Mucosa of rectum (tissue), 2 donors: Measurements from ENCODE around the gene SEPTIN7.

Source experiments
- H3K27ac ChIP-seq, 2 donors: one replicate each; pipeline ENCODE4 v1.7.0; 2013; ENCODE audit warnings: inconsistent platforms in 2 of 2, low read depth in 2 of 2, low read length in 2 of 2
- H3K27me3 ChIP-seq, 2 donors: one replicate each; pipeline ENCODE4 v1.7.0; 2013; ENCODE audit warnings: low read length in 2 of 2; ENCODE audit not compliant: control insufficient read depth in 2 of 2, insufficient read depth in 2 of 2
- H3K36me3 ChIP-seq, 2 donors: one replicate each; pipeline ENCODE4 v1.7.0; 2013; ENCODE audit warnings: low read length in 2 of 2; ENCODE audit not compliant: control insufficient read depth in 2 of 2, insufficient read depth in 2 of 2
- H3K4me1 ChIP-seq, 2 donors: one replicate each; pipeline ENCODE4 v1.7.0; 2013; ENCODE audit warnings: low read length in 2 of 2, mild to moderate bottlenecking in 1 of 2; ENCODE audit not compliant: control insufficient read depth in 2 of 2, insufficient read depth in 2 of 2
- H3K4me3 ChIP-seq, 2 donors: one replicate each; pipeline ENCODE4 v1.7.0; 2013; ENCODE audit warnings: low read length in 2 of 2
- H3K9ac ChIP-seq, 2 donors: one replicate each; pipeline ENCODE4 v1.7.0; 2013; ENCODE audit warnings: low read length in 2 of 2, low read depth in 1 of 2, mild to moderate bottlenecking in 1 of 2
- H3K9me3 ChIP-seq, 2 donors: one replicate each; pipeline ENCODE4 v1.7.0; 2013; ENCODE audit warnings: low read length in 2 of 2; ENCODE audit not compliant: control insufficient read depth in 2 of 2
- donor health status: healthy.
- donor health status: Normal muscosa, but diverticular disease.

The SEPTIN7 gene

GRCh38 chr7:35761871-35762677 lies 38.8 kb upstream of the SEPTIN7 start:
- no peak overlapping the region for H3K4me3 ChIP-seq
- no peaks in the 10 kb centered on the region for H3K36me3 ChIP-seq
- peaks cover 0 to 2% of the 10 kb centered on the region in 2 donors for H3K4me1 ChIP-seq
- no peak overlapping the region for H3K27ac ChIP-seq
- H3K9ac ChIP-seq, result no peak overlapping the region
- H3K27me3 ChIP-seq, result no peaks in the 10 kb centered on the region
- H3K9me3 ChIP-seq, result no peaks in the 10 kb centered on the region

- H3K9ac ChIP-seq, result no peak overlapping the region
Measured at GRCh38 chr7:35762781-35763180, 38.1 kb upstream of the SEPTIN7 start.

GRCh38 chr7:35768346-35768745 lies 32.5 kb upstream of the SEPTIN7 start:
- Histone ChIP-seq H3K4me3 (no peak overlapping the region), H3K4me1 (no peaks in the 10 kb centered on the region), H3K36me3 (no peaks in the 10 kb centered on the region)

More at GRCh38 chr7:35762781-35763180, 38.1 kb upstream of the SEPTIN7 start:
- peaks cover 0 to 2% of the 10 kb centered on the region in 2 donors for H3K4me1 ChIP-seq
- no peaks in the 10 kb centered on the region for H3K36me3 ChIP-seq
- H3K27me3 ChIP-seq, result no peaks in the 10 kb centered on the region
- no peak overlapping the region for H3K27ac ChIP-seq
- H3K9me3 ChIP-seq, result no peaks in the 10 kb centered on the region
- no peak overlapping the region for H3K4me3 ChIP-seq

GRCh38 chr7:35771776-35772175 lies 29.1 kb upstream of the SEPTIN7 start:
- Histone ChIP-seq H3K4me1 (no peaks in the 10 kb centered on the region), H3K36me3 (no peaks in the 10 kb centered on the region), H3K9me3 (no peaks in the 10 kb centered on the region), H3K27ac (no peak overlapping the region), H3K27me3 (no peaks in the 10 kb centered on the region), H3K4me3 (no peak overlapping the region), H3K9ac (no peak overlapping the region)

More at GRCh38 chr7:35768346-35768745, 32.5 kb upstream of the SEPTIN7 start:
- H3K9ac ChIP-seq, result no peak overlapping the region
- H3K9me3 ChIP-seq, result no peaks in the 10 kb centered on the region
- H3K27ac ChIP-seq, result no peak overlapping the region
- no peaks in the 10 kb centered on the region for H3K27me3 ChIP-seq

GRCh38 chr7:35773994-35774393 lies 26.9 kb upstream of the SEPTIN7 start:
- Histone ChIP-seq H3K27me3 (no peaks in the 10 kb centered on the region), H3K9ac (no peak overlapping the region), H3K4me1 (no peaks in the 10 kb centered on the region), H3K9me3 (no peaks in the 10 kb centered on the region), H3K27ac (no peak overlapping the region), H3K36me3 (no peaks in the 10 kb centered on the region), H3K4me3 (no peak overlapping the region)

GRCh38 chr7:35776686-35777085 lies 24.2 kb upstream of the SEPTIN7 start:
- Histone ChIP-seq H3K27me3 (no peaks in the 10 kb centered on the region), H3K27ac (no peak overlapping the region), H3K4me3 (no peak overlapping the region), H3K36me3 (no peaks in the 10 kb centered on the region), H3K4me1 (no peaks in the 10 kb centered on the region), H3K9ac (no peak overlapping the region), H3K9me3 (no peaks in the 10 kb centered on the region)

- no peaks in the 10 kb centered on the region for H3K36me3 ChIP-seq
- H3K9me3 ChIP-seq, result no peaks in the 10 kb centered on the region
- no peaks in the 10 kb centered on the region for H3K4me1 ChIP-seq
- H3K4me3 ChIP-seq, result no peak overlapping the region
- H3K27ac ChIP-seq, result no peak overlapping the region
- no peak overlapping the region for H3K9ac ChIP-seq
- no peaks in the 10 kb centered on the region for H3K27me3 ChIP-seq
Measured at GRCh38 chr7:35777121-35777520, 23.7 kb upstream of the SEPTIN7 start.

GRCh38 chr7:35780070-35780469 lies 20.8 kb upstream of the SEPTIN7 start:
- Histone ChIP-seq H3K4me3 (no peak overlapping the region), H3K4me1 (no peaks in the 10 kb centered on the region), H3K9ac (no peak overlapping the region), H3K27ac (no peak overlapping the region), H3K36me3 (no peaks in the 10 kb centered on the region), H3K9me3 (no peaks in the 10 kb centered on the region), H3K27me3 (no peaks in the 10 kb centered on the region)

- no peaks in the 10 kb centered on the region for H3K9me3 ChIP-seq
- H3K36me3 ChIP-seq, result no peaks in the 10 kb centered on the region
- H3K27ac ChIP-seq, result no peak overlapping the region
- no peak overlapping the region for H3K4me3 ChIP-seq
- H3K9ac ChIP-seq, result no peak overlapping the region
- H3K27me3 ChIP-seq, result no peaks in the 10 kb centered on the region
- no peaks in the 10 kb centered on the region for H3K4me1 ChIP-seq
Measured at GRCh38 chr7:35781200-35781701, 19.6 kb upstream of the SEPTIN7 start.

GRCh38 chr7:35781767-35782515 lies 18.9 kb upstream of the SEPTIN7 start:
- no peaks in the 10 kb centered on the region for H3K9me3 ChIP-seq
- no peak overlapping the region for H3K9ac ChIP-seq
- H3K4me3 ChIP-seq, result no peak overlapping the region
- no peak overlapping the region for H3K27ac ChIP-seq
- H3K36me3 ChIP-seq, result no peaks in the 10 kb centered on the region
- no peaks in the 10 kb centered on the region for H3K27me3 ChIP-seq
- no peaks in the 10 kb centered on the region for H3K4me1 ChIP-seq
